HCT116 (cell line): ENCODE results near the gene FAM131A.

Source experiments
- CEBPB ChIP-seq: IDR thresholded peaks from 2 replicates; pipeline ENCODE4 v1.6.1; 2012; ENCODE audit warnings: low read depth
- EZH2 ChIP-seq: fragments of 200-600 bp; sonication (generic); IDR thresholded peaks from 2 replicates; pipeline ENCODE4 v1.6.1; 2017; ENCODE audit warnings: antibody characterized with exemption, mixed run types
- FOSL1 ChIP-seq: IDR thresholded peaks from 2 replicates; pipeline ENCODE4 v1.6.1; 2012; ENCODE audit warnings: low read depth
- POLR2A ChIP-seq: IDR thresholded peaks from 2 replicates; pipeline ENCODE4 v1.7.0; 2011; ENCODE audit warnings: borderline replicate concordance; ENCODE audit not compliant: insufficient read depth, insufficient read length; ENCODE audit errors: extremely low read depth
- POLR2AphosphoS5 ChIP-seq: IDR thresholded peaks from 2 replicates; pipeline ENCODE4 v1.6.1; 2011; ENCODE audit warnings: mild to moderate bottlenecking, low read depth, low read length, moderate library complexity
- REST ChIP-seq: IDR thresholded peaks from 2 replicates; pipeline ENCODE4 v1.6.1; 2012; ENCODE audit warnings: low read depth
- SP1 ChIP-seq: IDR thresholded peaks from 2 replicates; pipeline ENCODE4 v1.6.1; 2012; ENCODE audit warnings: low read depth
- SRF ChIP-seq: IDR thresholded peaks from 2 replicates; pipeline ENCODE4 v1.6.1; 2012; ENCODE audit warnings: low read depth
- YY1 ChIP-seq: IDR thresholded peaks from 2 replicates; pipeline ENCODE4 v1.6.1; 2011; ENCODE audit warnings: low read length, low read depth, moderate library complexity, mild to moderate bottlenecking; ENCODE audit not compliant: insufficient replicate concordance; ENCODE audit errors: extremely low read depth
- ZBTB33 ChIP-seq: IDR thresholded peaks from 2 replicates; pipeline ENCODE4 v1.6.1; 2011; ENCODE audit warnings: mild to moderate bottlenecking, low read length, moderate library complexity; ENCODE audit not compliant: insufficient replicate concordance; ENCODE audit errors: extremely low read depth
- ZFX ChIP-seq: fragments of 450-650 bp; IDR thresholded peaks from 2 replicates; pipeline ENCODE4 v1.6.1; 2017
- ZNF274 ChIP-seq: fragments of 200-500 bp; sonication (Bioruptor generic); IDR thresholded peaks from 2 replicates; pipeline ENCODE4 v1.6.1; 2014; ENCODE audit warnings: mild to moderate bottlenecking, low read depth, low read length, inconsistent platforms
- TF ChIP-seq, protein P1 (sequence below), 3 experiments: fragments of 200-600 bp in 1 of 3; sonication (generic) in 1 of 3; IDR thresholded peaks in 2 of 3; conservative IDR thresholded peaks in 1 of 3; 2 replicates each; pipeline ENCODE4 v1.5.1; 2012 to 2017; ENCODE audit warnings: low read depth in 2 of 3, low read length in 2 of 3, antibody characterized with exemption in 1 of 3, borderline replicate concordance in 1 of 3, control low read depth in 1 of 3, mild to moderate bottlenecking in 1 of 3, mixed read lengths in 1 of 3, mixed run types in 1 of 3, moderate library complexity in 1 of 3; ENCODE audit not compliant: insufficient read depth in 1 of 3
- TF ChIP-seq, protein P2 (sequence below): IDR thresholded peaks from 2 replicates; pipeline ENCODE4 v1.6.1; 2012

DNA sequence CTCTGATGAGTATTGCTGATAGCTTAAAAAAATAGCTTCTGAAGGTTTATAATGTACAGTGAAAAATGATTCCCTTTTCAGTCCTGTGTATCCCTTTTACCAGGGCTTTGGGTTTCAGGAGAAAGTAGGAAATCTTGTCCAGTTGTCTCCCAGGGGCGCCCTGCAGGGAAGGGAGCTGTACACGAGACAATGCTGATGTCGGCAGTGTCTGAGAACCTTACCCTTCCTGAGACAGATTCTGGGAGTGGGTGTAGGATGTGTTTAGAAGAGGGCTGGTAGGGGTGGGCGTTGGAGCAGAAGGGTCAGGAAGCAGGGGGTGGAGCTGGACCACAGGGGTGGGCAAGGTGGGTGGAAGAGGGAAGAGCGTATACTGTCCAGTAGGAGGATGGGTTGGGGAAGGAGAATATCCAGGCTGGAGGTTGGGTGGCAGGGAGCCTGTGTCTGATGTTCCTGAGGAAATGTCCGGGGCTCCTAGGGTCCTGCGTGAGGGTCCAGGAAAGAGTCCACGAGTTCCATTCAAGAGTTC, 35.0 kb downstream of the FAM131A start:
- TF ChIP-seq ZNF274 (no peak), ZFX (no peak), POLR2AphosphoS5 (no peak), YY1 (no peak), ZBTB33 (no peak), POLR2A (no peak), EZH2 (no peak), SRF (no peak), CEBPB (no peak), REST (no peak), FOSL1 (no peak), SP1 (no peak)
- TF ChIP-seq, protein P1, sequence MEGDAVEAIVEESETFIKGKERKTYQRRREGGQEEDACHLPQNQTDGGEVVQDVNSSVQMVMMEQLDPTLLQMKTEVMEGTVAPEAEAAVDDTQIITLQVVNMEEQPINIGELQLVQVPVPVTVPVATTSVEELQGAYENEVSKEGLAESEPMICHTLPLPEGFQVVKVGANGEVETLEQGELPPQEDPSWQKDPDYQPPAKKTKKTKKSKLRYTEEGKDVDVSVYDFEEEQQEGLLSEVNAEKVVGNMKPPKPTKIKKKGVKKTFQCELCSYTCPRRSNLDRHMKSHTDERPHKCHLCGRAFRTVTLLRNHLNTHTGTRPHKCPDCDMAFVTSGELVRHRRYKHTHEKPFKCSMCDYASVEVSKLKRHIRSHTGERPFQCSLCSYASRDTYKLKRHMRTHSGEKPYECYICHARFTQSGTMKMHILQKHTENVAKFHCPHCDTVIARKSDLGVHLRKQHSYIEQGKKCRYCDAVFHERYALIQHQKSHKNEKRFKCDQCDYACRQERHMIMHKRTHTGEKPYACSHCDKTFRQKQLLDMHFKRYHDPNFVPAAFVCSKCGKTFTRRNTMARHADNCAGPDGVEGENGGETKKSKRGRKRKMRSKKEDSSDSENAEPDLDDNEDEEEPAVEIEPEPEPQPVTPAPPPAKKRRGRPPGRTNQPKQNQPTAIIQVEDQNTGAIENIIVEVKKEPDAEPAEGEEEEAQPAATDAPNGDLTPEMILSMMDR (IDR thresholded peaks at IDR 0.05 in 2 of 3, conservative IDR thresholded peaks at IDR 0.05 in 1 of 3; ENCODE audit: borderline replicate concordance in 1 of 3, insufficient read depth in 1 of 3, low read depth in 2 of 3, low read length in 2 of 3) = no peak
- TF ChIP-seq, protein P2, sequence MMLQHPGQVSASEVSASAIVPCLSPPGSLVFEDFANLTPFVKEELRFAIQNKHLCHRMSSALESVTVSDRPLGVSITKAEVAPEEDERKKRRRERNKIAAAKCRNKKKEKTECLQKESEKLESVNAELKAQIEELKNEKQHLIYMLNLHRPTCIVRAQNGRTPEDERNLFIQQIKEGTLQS = no peak
